ENCODE measurements around the gene TRAF4. TPM values are rescaled to one million over a fixed set of nuclear protein-coding genes. Genes with fewer than 3 reads are reported as not detected.
"Not testable (repeated sequence)": the region's sequence is repeated elsewhere in the genome, so short reads cannot be mapped to it uniquely, and the experiment has no call there.

Gene TRAF4
- polyA plus RNA-seq, 1 donor from 2014 or later: 139 TPM

DNA sequence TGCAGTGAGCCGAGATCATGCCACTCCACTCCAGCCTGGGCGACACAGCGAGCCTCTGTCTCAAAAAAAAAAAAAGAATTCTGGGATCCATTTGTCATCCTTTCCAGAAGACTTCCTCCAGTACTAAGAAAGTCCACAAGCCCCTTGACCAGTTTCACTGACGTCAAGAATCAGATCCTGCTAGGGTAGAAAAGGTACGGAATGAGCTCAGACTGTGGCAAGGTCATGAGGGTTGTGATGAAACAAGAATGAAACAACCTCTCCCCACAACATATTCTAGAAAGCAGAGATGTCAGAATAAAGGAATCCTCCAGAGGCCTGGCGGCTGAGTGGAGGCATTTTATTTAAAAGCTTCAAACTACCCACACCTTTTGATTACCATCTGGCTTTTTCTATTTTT lies 29.9 kb downstream of the TRAF4 start:
- Histone ChIP-seq H3F3A (ENCODE audit: insufficient read depth, low read length, poor library complexity, severe bottlenecking) (no peaks in the 10 kb centered on the region), H3K4me3 (ENCODE audit: low read length) (no peak overlapping the region), H3K9me2 (ENCODE audit: insufficient read depth, low read length) (no peaks in the 10 kb centered on the region), H3K27ac (ENCODE audit: low read length) (peak overlapping the region; percentile 47), H2AFZ (ENCODE audit: low read depth, low read length) (no peak overlapping the region), H3K27me3 (ENCODE audit: insufficient read depth, low read depth, low read length) (no peaks in the 10 kb centered on the region), H3K9ac (ENCODE audit: low read length) (no peak overlapping the region), H3K79me2 (replicated peaks; ENCODE audit: insufficient read depth, low read length) (peaks cover 19% of the 10 kb centered on the region), H3K4me2 (ENCODE audit: low read length) (no peak overlapping the region), H4K20me1 (ENCODE audit: insufficient read depth) (no peaks in the 10 kb centered on the region), H3K9me3 (ENCODE audit: low read length) (no peaks in the 10 kb centered on the region), H3K36me3 (ENCODE audit: insufficient read depth, low read length) (no peaks in the 10 kb centered on the region)
- TF ChIP-seq MXI1 (conservative IDR thresholded peaks at IDR 0.05; ENCODE audit: poor library complexity, severe bottlenecking) (no peak), RAD21 (conservative IDR thresholded peaks at IDR 0.05) (no peak), EP300 (conservative IDR thresholded peaks at IDR 0.05; ENCODE audit: poor library complexity, severe bottlenecking) (no peak), EZH2 (IDR thresholded peaks at IDR 0.05; ENCODE audit: borderline replicate concordance, insufficient read depth, low read length, poor library complexity, severe bottlenecking) (no peak)

- Histone ChIP-seq H4K20me1 (ENCODE audit: insufficient read depth) (peaks cover 3% of the 10 kb centered on the region), H3K9me2 (ENCODE audit: insufficient read depth, low read length) (no peaks in the 10 kb centered on the region), H3F3A (ENCODE audit: insufficient read depth, low read length, poor library complexity, severe bottlenecking) (no peaks in the 10 kb centered on the region), H3K27ac (ENCODE audit: low read length) (peak overlapping the region; percentile 47), H3K9ac (ENCODE audit: low read length) (no peak overlapping the region), H3K36me3 (ENCODE audit: insufficient read depth, low read length) (peaks cover 3% of the 10 kb centered on the region), H3K4me2 (ENCODE audit: low read length) (no peak overlapping the region), H3K4me3 (ENCODE audit: low read length) (no peak overlapping the region), H2AFZ (ENCODE audit: low read depth, low read length) (no peak overlapping the region), H3K27me3 (ENCODE audit: insufficient read depth, low read depth, low read length) (no peaks in the 10 kb centered on the region), H3K79me2 (replicated peaks; ENCODE audit: insufficient read depth, low read length) (peaks cover 23% of the 10 kb centered on the region), H3K9me3 (ENCODE audit: low read length) (no peaks in the 10 kb centered on the region)
- TF ChIP-seq, protein P1, sequence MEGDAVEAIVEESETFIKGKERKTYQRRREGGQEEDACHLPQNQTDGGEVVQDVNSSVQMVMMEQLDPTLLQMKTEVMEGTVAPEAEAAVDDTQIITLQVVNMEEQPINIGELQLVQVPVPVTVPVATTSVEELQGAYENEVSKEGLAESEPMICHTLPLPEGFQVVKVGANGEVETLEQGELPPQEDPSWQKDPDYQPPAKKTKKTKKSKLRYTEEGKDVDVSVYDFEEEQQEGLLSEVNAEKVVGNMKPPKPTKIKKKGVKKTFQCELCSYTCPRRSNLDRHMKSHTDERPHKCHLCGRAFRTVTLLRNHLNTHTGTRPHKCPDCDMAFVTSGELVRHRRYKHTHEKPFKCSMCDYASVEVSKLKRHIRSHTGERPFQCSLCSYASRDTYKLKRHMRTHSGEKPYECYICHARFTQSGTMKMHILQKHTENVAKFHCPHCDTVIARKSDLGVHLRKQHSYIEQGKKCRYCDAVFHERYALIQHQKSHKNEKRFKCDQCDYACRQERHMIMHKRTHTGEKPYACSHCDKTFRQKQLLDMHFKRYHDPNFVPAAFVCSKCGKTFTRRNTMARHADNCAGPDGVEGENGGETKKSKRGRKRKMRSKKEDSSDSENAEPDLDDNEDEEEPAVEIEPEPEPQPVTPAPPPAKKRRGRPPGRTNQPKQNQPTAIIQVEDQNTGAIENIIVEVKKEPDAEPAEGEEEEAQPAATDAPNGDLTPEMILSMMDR (IDR thresholded peaks at IDR 0.05; ENCODE audit: poor library complexity, severe bottlenecking): no peak
- TF ChIP-seq RAD21 (conservative IDR thresholded peaks at IDR 0.05) (no peak), EZH2 (IDR thresholded peaks at IDR 0.05; ENCODE audit: borderline replicate concordance, insufficient read depth, low read length, poor library complexity, severe bottlenecking) (no peak)
These were observed 30.4 kb downstream of the TRAF4 start for GRCh38 chr17:28774206-28774605.

- no peaks in the 10 kb centered on the region for H3K27me3 ChIP-seq (ENCODE audit: insufficient read depth, low read depth, low read length)
- peaks cover 4% of the 10 kb centered on the region for H3K36me3 ChIP-seq (ENCODE audit: insufficient read depth, low read length)
- no peaks in the 10 kb centered on the region for H3F3A ChIP-seq (ENCODE audit: insufficient read depth, low read length, poor library complexity, severe bottlenecking)
- peaks cover 3% of the 10 kb centered on the region for H4K20me1 ChIP-seq (ENCODE audit: insufficient read depth)
- H2AFZ ChIP-seq (ENCODE audit: low read depth, low read length): no peak overlapping the region
- H3K9ac ChIP-seq (ENCODE audit: low read length): no peak overlapping the region
- H3K27ac ChIP-seq (ENCODE audit: low read length): no peak overlapping the region
- H3K4me2 ChIP-seq (ENCODE audit: low read length): no peak overlapping the region
- H3K9me2 ChIP-seq (ENCODE audit: insufficient read depth, low read length): no peaks in the 10 kb centered on the region
- no peak overlapping the region for H3K4me3 ChIP-seq (ENCODE audit: low read length)
- no peak for TF ChIP-seq SMC3 (conservative IDR thresholded peaks at IDR 0.05; ENCODE audit: poor library complexity)
- no peak for TF ChIP-seq MXI1 (conservative IDR thresholded peaks at IDR 0.05; ENCODE audit: poor library complexity, severe bottlenecking)
- no peak for TF ChIP-seq RAD21 (conservative IDR thresholded peaks at IDR 0.05)
- no peak for TF ChIP-seq TAF1 (IDR thresholded peaks at IDR 0.05; ENCODE audit: low read depth)
- TF ChIP-seq, protein P2, sequence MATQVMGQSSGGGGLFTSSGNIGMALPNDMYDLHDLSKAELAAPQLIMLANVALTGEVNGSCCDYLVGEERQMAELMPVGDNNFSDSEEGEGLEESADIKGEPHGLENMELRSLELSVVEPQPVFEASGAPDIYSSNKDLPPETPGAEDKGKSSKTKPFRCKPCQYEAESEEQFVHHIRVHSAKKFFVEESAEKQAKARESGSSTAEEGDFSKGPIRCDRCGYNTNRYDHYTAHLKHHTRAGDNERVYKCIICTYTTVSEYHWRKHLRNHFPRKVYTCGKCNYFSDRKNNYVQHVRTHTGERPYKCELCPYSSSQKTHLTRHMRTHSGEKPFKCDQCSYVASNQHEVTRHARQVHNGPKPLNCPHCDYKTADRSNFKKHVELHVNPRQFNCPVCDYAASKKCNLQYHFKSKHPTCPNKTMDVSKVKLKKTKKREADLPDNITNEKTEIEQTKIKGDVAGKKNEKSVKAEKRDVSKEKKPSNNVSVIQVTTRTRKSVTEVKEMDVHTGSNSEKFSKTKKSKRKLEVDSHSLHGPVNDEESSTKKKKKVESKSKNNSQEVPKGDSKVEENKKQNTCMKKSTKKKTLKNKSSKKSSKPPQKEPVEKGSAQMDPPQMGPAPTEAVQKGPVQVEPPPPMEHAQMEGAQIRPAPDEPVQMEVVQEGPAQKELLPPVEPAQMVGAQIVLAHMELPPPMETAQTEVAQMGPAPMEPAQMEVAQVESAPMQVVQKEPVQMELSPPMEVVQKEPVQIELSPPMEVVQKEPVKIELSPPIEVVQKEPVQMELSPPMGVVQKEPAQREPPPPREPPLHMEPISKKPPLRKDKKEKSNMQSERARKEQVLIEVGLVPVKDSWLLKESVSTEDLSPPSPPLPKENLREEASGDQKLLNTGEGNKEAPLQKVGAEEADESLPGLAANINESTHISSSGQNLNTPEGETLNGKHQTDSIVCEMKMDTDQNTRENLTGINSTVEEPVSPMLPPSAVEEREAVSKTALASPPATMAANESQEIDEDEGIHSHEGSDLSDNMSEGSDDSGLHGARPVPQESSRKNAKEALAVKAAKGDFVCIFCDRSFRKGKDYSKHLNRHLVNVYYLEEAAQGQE (IDR thresholded peaks at IDR 0.05; ENCODE audit: borderline replicate concordance): no peak
- TF ChIP-seq EP300 (conservative IDR thresholded peaks at IDR 0.05; ENCODE audit: poor library complexity, severe bottlenecking): no peak
- no peak for TF ChIP-seq POLR2AphosphoS5 (IDR thresholded peaks at IDR 0.05)
- TF ChIP-seq EZH2 (IDR thresholded peaks at IDR 0.05; ENCODE audit: borderline replicate concordance, insufficient read depth, low read length, poor library complexity, severe bottlenecking): no peak
- TF ChIP-seq, protein P1 (IDR thresholded peaks at IDR 0.05; ENCODE audit: poor library complexity, severe bottlenecking): no peak
- peaks cover 31% of the 10 kb centered on the region for H3K79me2 ChIP-seq (replicated peaks; ENCODE audit: insufficient read depth, low read length)
- H3K9me3 ChIP-seq (ENCODE audit: low read length): no peaks in the 10 kb centered on the region
These were observed 33.4 kb downstream of the TRAF4 start for GRCh38 chr17:28777178-28777577.

DNA sequence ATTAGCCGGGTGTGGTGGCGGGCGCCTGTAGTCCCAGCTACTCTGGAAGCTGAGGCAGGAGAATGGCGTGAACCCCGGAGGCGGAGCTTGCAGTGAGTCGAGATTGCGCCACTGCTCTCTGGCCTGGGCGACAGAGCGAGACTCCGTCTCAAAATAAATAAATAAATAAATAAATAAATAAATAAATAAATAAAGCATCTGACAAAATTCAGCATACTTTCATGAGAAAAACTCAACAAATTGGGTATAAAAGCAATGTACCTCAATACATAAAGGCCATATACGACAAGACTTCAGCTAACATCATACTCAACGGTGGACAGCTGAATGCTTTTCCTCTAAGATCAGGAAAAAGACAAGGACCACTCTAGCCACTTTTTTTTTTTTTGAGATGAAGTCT lies 35.8 kb downstream of the TRAF4 start:
- H3K4me2 ChIP-seq (ENCODE audit: low read length); H3K9ac ChIP-seq (ENCODE audit: low read length); H3K9me2 ChIP-seq (ENCODE audit: insufficient read depth, low read length); H4K20me1 ChIP-seq (ENCODE audit: insufficient read depth); H3K27ac ChIP-seq (ENCODE audit: low read length); H2AFZ ChIP-seq (ENCODE audit: low read depth, low read length); H3K4me3 ChIP-seq (ENCODE audit: low read length); H3F3A ChIP-seq (ENCODE audit: insufficient read depth, low read length, poor library complexity, severe bottlenecking); H3K27me3 ChIP-seq (ENCODE audit: insufficient read depth, low read depth, low read length); H3K9me3 ChIP-seq (ENCODE audit: low read length); H3K36me3 ChIP-seq (ENCODE audit: insufficient read depth, low read length): not testable (repeated sequence)
- H3K79me2 ChIP-seq (replicated peaks; ENCODE audit: insufficient read depth, low read length): peaks cover 27% of the 10 kb centered on the region

Data from neural cell (in vitro differentiated cells).